Vagina (tissue), 2 donors: ENCODE data around the gene CCT5.

ENCODE experiments used
- CTCF ChIP-seq, 3 experiments: fragments of 450-650 bp in 2 of 3; fragments of 200-600 bp in 1 of 3; sonication (generic) in 1 of 3; IDR thresholded peaks; one replicate each; pipeline ENCODE4 v1.5.1; 2017 to 2019; ENCODE audit warnings: antibody characterized with exemption in 3 of 3, mild to moderate bottlenecking in 2 of 3, moderate library complexity in 2 of 3
- POLR2AphosphoS5 ChIP-seq, 2 donors: sonication (generic); formaldehyde crosslinking; IDR thresholded peaks; one replicate each; pipeline ENCODE4 v1.9.0; 2017; ENCODE audit warnings: antibody characterized with exemption in 2 of 2, mild to moderate bottlenecking in 2 of 2, low read depth in 1 of 2; ENCODE audit not compliant: insufficient read depth in 1 of 2

GRCh38 chr5:10288592-10289219 is 38.6 kb downstream of the CCT5 start:
- TF ChIP-seq POLR2AphosphoS5 (IDR thresholded peaks at IDR 0.05; ENCODE audit: insufficient read depth in 1 of 2, low read depth in 1 of 2): peak in 1 of 2 donors; percentile 21
- TF ChIP-seq CTCF (IDR thresholded peaks at IDR 0.05): no peak
